Panc1 (cell line): ENCODE measurements around the gene ARID5B. TPM values are rescaled to one million over a fixed set of nuclear protein-coding genes. Genes with fewer than 3 reads are reported as not detected.

Source experiments
- ATAC-seq: fragments of 200-7000 bp; cut with Tn5 transposase; 2 replicates; pipeline ENCODE4 v1.9.1; 2020; ENCODE audit warnings: mild to moderate bottlenecking, moderate library complexity
- BruUV-seq: library from RNA; stranded (reverse); fragments of 400-500 nt; replicated peaks from 2 replicates; lab custom pipeline; 2021; lab: Mats Ljungman, UMichigan
- CTCF ChIA-PET: fragments of 300-600 bp; sonication (Branson Sonifier 250); formaldehyde crosslinking; loops from one replicate; lab custom pipeline; 2022; ENCODE audit warnings: antibody characterized with exemption; lab: Charles Lee
- POLR2A ChIA-PET: fragments of 300-600 bp; sonication (Branson Sonifier 250); formaldehyde crosslinking; loops from one replicate; lab custom pipeline; 2022; ENCODE audit warnings: antibody characterized with exemption; lab: Charles Lee
- DNase-seq: peaks from one replicate; pipeline ENCODE4 v3.0.0-alpha.2; 2010; ENCODE audit warnings: low read depth, low spot score
- H3K27ac ChIP-seq: 2 replicates; pipeline ENCODE4 v1.5.1; 2011; ENCODE audit warnings: mild to moderate bottlenecking, low read length, inconsistent platforms
- H3K27me3 ChIP-seq: fragments of 200-500 bp; sonication (Bioruptor generic); 2 replicates; pipeline ENCODE4 v1.6.0; 2014; ENCODE audit warnings: low read length, inconsistent platforms; ENCODE audit not compliant: control insufficient read depth, insufficient read depth
- H3K36me3 ChIP-seq: fragments of 200-500 bp; sonication (Bioruptor generic); 2 replicates; pipeline ENCODE4 v1.5.1; 2014; ENCODE audit warnings: inconsistent platforms, mild to moderate bottlenecking, low read length, moderate library complexity; ENCODE audit not compliant: control insufficient read depth, insufficient read depth
- H3K4me1 ChIP-seq: 2 replicates; pipeline ENCODE4 v1.5.1; 2011; ENCODE audit warnings: inconsistent platforms, mild to moderate bottlenecking, low read length, moderate library complexity; ENCODE audit not compliant: control insufficient read depth, insufficient read depth
- H3K4me3 ChIP-seq, 2 experiments: 2 replicates each; pipeline ENCODE4 v1.5.1; 2011 to 2012; ENCODE audit warnings: low read depth in 2 of 2, low read length in 2 of 2, mild to moderate bottlenecking in 2 of 2, inconsistent platforms in 1 of 2, moderate library complexity in 1 of 2
- H3K9me3 ChIP-seq: fragments of 200-500 bp; sonication (Bioruptor generic); 2 replicates; pipeline ENCODE4 v1.5.1; 2014; ENCODE audit warnings: low read depth, mild to moderate bottlenecking, inconsistent platforms, low read length, moderate library complexity; ENCODE audit not compliant: control insufficient read depth, insufficient read depth
- POLR2AphosphoS5 ChIP-seq: IDR thresholded peaks from 2 replicates; pipeline ENCODE4 v1.6.1; 2012; ENCODE audit warnings: mild to moderate bottlenecking, low read depth, low read length, moderate library complexity
- SIN3A ChIP-seq: IDR thresholded peaks from 2 replicates; pipeline ENCODE4 v1.6.1; 2012; ENCODE audit warnings: low read depth, mild to moderate bottlenecking, low read length, moderate library complexity, borderline replicate concordance; ENCODE audit not compliant: insufficient read depth
- TCF7L2 ChIP-seq: IDR thresholded peaks from 2 replicates; pipeline ENCODE4 v1.6.1; 2011; ENCODE audit warnings: mild to moderate bottlenecking, low read depth, low read length, inconsistent platforms
- in situ Hi-C: cut with HindIII; loops from 2 replicates; pipeline ENCODE4 v1.10.0; 2016; ENCODE audit warnings: low sequenced_read_pairs, low pct_unique_long_range_greater_than_20kb
- intact Hi-C: fragments of 100-400 bp; cut with micrococcal nuclease; formaldehyde crosslinking; loops from one replicate; pipeline ENCODE4 v1.10.0; 2022; ENCODE audit not compliant: unreplicated experiment
- total RNA-seq: library from RNA; stranded (reverse); gene quantifications from one replicate; pipeline ENCODE4 v1.2.1, GENCODE V29; 2021; ENCODE audit not compliant: unreplicated experiment
- TF ChIP-seq, protein P1 (sequence below), 2 experiments: IDR thresholded peaks; 2 replicates each; pipeline ENCODE4 v1.6.1; 2011 to 2012; ENCODE audit warnings: low read depth in 2 of 2, control low read depth in 1 of 2, low read length in 1 of 2, mild to moderate bottlenecking in 1 of 2, moderate library complexity in 1 of 2; ENCODE audit not compliant: insufficient read depth in 1 of 2
- TF ChIP-seq, protein P2 (sequence below): fragments of 450-650 bp; IDR thresholded peaks from 2 replicates; pipeline ENCODE4 v1.5.1; 2017; ENCODE audit warnings: mild to moderate bottlenecking

ARID5B gene
- total RNA-seq, 1 experiment from 2014 or later = 22.7 TPM

DNA sequence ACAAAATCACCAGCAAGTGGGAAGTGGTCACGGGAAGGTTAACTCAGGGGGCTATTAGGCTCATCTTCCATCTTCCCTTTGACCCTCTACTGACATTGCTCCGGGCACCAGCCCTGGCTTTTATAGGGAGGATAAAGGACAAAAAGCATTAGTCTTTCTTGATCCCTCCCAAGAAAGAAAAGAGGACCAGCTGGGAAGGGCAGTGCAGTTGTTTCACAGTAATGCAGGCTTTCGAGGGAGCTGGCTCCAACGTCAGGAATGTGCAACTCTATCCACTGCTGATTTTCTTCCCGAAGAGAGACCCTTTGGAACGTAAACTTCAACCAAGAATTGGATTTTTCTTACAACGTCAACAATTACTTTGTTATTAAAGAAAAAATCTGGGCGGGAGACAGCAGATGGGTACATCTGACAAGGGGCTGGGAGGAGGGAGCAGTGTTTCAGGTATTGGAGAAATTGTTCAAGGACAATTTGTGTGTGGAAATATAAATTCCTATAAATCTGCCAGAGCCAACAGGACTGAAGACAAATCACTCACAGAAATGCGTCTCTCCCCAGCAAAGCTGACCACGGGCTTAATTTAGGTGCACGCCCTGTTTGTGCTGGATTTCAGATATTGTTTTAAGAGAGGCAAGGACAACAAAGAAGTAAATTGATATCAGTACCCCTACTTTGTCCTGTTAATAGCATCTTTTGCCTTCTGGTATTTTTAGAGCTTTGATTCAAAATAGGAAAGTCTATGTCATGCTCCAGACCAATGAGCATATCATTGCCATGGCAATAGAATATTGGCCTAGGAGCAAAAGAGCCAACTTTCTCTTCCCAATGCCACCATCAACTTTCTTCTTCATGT, 23.4 kb upstream of the ARID5B start:
- no TSS peak for BruUV-seq
- in situ Hi-C loops (no loop called here), intact Hi-C loops (no loop called here)
- Histone ChIP-seq H3K4me3 (no peak overlapping the region), H3K27ac (peak overlapping the region; percentile 3; the same call in 1 of the 2 replicates), H3K36me3 (no peaks in the 10 kb centered on the region), H3K9me3 (no peaks in the 10 kb centered on the region), H3K4me1 (no peaks in the 10 kb centered on the region), H3K27me3 (no peaks in the 10 kb centered on the region)
- ChIA-PET POLR2A (interaction anchor here (0.7 kb wide), 1 partner anchor 135 kb away, joined by 3 read pairs; no protein-coding TSS in a partner anchor), CTCF (no interaction called here)
- ATAC-seq = no peak
- DNase-seq = no peak
- TF ChIP-seq, protein P1, sequence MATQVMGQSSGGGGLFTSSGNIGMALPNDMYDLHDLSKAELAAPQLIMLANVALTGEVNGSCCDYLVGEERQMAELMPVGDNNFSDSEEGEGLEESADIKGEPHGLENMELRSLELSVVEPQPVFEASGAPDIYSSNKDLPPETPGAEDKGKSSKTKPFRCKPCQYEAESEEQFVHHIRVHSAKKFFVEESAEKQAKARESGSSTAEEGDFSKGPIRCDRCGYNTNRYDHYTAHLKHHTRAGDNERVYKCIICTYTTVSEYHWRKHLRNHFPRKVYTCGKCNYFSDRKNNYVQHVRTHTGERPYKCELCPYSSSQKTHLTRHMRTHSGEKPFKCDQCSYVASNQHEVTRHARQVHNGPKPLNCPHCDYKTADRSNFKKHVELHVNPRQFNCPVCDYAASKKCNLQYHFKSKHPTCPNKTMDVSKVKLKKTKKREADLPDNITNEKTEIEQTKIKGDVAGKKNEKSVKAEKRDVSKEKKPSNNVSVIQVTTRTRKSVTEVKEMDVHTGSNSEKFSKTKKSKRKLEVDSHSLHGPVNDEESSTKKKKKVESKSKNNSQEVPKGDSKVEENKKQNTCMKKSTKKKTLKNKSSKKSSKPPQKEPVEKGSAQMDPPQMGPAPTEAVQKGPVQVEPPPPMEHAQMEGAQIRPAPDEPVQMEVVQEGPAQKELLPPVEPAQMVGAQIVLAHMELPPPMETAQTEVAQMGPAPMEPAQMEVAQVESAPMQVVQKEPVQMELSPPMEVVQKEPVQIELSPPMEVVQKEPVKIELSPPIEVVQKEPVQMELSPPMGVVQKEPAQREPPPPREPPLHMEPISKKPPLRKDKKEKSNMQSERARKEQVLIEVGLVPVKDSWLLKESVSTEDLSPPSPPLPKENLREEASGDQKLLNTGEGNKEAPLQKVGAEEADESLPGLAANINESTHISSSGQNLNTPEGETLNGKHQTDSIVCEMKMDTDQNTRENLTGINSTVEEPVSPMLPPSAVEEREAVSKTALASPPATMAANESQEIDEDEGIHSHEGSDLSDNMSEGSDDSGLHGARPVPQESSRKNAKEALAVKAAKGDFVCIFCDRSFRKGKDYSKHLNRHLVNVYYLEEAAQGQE (IDR thresholded peaks at IDR 0.05; ENCODE audit: insufficient read depth in 1 of 2, low read depth in 2 of 2, low read length in 1 of 2) = no peak
- TF ChIP-seq SIN3A = no peak
- no peak for TF ChIP-seq TCF7L2
- TF ChIP-seq, protein P2, sequence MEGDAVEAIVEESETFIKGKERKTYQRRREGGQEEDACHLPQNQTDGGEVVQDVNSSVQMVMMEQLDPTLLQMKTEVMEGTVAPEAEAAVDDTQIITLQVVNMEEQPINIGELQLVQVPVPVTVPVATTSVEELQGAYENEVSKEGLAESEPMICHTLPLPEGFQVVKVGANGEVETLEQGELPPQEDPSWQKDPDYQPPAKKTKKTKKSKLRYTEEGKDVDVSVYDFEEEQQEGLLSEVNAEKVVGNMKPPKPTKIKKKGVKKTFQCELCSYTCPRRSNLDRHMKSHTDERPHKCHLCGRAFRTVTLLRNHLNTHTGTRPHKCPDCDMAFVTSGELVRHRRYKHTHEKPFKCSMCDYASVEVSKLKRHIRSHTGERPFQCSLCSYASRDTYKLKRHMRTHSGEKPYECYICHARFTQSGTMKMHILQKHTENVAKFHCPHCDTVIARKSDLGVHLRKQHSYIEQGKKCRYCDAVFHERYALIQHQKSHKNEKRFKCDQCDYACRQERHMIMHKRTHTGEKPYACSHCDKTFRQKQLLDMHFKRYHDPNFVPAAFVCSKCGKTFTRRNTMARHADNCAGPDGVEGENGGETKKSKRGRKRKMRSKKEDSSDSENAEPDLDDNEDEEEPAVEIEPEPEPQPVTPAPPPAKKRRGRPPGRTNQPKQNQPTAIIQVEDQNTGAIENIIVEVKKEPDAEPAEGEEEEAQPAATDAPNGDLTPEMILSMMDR = no peak
- no peak for TF ChIP-seq POLR2AphosphoS5

DNA sequence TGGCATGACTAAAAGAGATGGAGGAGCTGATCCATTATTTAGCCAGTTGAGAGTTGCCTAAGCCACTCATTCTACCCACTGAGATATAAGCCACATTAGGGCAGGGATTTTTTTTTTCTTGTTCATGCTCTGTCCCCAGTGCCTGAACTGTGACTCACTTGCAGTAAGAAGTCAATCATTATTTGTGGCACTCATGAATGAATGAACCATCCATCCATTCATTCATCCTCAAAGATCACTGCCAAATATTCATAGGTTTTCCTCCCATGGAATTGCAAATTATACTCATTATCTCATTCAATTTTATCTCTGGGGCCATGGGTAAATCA, 22.8 kb upstream of the ARID5B start:
- TF ChIP-seq TCF7L2 (no peak), POLR2AphosphoS5 (no peak), SIN3A (no peak)
- TF ChIP-seq, protein P2 = no peak
- TF ChIP-seq, protein P1 (IDR thresholded peaks at IDR 0.05; ENCODE audit: insufficient read depth in 1 of 2, low read depth in 2 of 2, low read length in 1 of 2) = no peak
- no peaks in the 10 kb centered on the region for H3K9me3 ChIP-seq
- BruUV-seq = no TSS peak
- H3K27ac ChIP-seq = no peak overlapping the region; the same call in 1 of the 2 replicates
- H3K27me3 ChIP-seq = no peaks in the 10 kb centered on the region
- in situ Hi-C loops (no loop called here), intact Hi-C loops (no loop called here)
- DNase-seq = no peak
- POLR2A ChIA-PET = interaction anchor here (0.7 kb wide), 1 partner anchor 134 kb away, joined by 3 read pairs; no protein-coding TSS in a partner anchor
- no peaks in the 10 kb centered on the region for H3K36me3 ChIP-seq
- no peak for ATAC-seq
- CTCF ChIA-PET = no interaction called here
- H3K4me3 ChIP-seq = no peak overlapping the region
- H3K4me1 ChIP-seq = no peaks in the 10 kb centered on the region
